CD4-positive, alpha-beta T cell treated with Interleukin-4 for 1 hour (primary cell): ENCODE data around the gene TCAIM.
"Not testable (repeated sequence)": the region's sequence is repeated elsewhere in the genome, so short reads cannot be mapped to it uniquely, and the experiment has no call there.

Source experiments
- DNase-seq, 2 donors: peaks; one replicate each; pipeline ENCODE4 v3.0.0-alpha.2; 2020 to 2022

Gene TCAIM

DNA sequence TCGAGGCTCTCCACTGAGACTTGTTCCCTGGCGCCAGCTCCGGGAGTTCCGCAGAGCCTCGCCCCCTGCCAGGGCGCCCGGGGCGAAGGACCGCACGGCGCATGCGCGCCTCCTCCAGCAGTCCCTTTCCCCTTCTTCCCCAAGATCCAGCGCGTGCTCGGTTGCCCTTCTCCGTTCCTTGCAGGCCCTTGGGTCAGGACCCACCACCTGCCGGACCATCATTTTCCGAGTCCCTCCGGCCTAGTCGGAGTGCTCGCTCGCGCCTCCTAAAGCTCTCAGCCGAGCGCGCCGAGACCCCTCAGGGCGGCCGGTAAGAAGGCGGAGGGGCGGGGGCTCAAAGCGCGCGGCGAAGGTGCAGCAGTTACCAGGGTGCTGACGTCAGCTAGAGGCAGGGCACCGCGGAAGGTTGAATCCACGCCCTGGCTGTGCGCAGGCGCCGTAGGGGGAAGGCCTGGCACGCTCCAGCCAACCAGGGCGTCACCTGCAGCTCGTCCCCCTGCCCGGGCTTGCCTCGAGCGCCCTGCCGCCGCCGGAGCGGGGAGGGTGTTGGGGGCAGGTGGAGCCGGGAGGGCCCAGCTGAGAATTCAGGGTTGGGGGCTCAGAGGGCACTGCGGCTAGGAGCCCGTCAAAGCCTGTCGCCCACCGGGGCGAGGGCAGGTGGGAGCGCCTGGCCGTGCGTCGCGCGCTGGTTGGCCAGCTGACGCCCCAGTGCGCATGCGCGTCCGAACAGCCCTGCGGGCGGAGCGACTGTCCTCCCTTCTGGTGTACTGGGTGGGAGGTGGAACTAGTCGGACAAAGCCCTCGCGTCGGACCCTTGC, at the start of gene TCAIM:
Gene TCAIM (plus strand): TSS at position 757 of the 818 bp plus-strand sequence. CDS start 16,017 bp downstream, outside the sequence.
- DNase-seq: peak; percentile 99

DNA sequence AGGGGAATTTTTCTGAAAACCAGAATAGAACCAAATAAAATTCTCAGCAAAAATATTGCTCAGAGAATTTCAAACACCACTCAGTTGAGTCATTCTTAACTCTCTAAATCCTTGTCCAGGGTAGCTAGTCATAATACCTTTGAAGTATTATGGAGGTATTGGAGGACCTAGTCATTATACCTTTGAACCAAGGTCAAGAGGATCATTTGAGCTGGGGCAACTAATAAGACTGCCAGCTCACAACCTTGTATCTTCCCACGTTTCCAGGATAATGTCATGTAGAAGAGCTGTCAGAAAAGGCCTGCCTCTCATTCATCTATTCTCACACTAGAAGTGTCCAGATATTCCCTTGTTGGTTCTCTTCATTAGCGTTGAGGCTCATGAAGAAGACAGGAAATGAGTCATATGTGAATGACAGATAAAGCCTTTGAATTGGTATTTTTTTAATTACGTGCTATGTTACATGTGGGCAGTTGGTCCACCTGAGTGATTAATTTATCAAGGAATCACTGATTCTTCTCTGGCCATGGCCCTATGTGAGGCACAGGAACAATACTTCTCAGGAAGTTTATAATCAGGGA, 48.6 kb upstream of the TCAIM start:
- no peak for DNase-seq

DNA sequence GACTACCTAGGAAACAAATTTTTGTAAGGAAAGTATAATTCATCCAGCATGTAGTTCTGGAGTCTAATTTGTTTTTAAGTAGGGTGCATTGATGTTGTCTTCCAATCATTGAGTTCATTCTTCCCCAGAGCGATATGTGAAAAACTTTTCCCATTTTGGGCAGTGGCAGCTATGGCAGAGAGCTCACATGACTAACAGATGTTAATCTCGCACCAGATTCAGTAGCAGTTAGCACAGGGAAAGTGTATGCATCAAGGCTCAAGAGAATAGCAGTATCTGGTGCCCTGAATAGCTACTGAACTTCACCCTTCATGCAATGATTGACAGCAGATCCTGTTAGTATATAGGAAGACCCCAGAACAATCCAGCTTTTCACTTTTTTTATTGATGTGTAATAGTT, 46.3 kb upstream of the TCAIM start:
- DNase-seq: no peak

- DNase-seq: no peak
Measured at GRCh38 chr3:44292947-44293346, 45.6 kb upstream of the TCAIM start.

DNA sequence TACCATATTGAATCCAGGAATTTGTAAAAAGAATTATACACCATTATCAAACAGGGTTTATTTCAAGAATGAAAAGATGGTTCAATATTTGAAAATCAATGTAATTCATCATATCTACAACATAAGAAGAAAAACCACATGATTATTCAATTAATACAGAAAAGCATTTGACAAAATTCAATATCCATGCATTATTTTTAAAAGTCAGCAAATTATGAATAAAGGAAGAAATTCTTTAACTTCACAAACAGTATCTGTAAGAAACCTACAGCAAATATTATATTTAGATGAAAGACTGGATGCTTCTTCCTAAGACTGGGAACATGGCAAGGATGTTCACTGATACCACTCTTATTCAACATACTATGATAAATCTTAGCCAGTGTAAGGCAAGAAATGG, 41.3 kb upstream of the TCAIM start:
- DNase-seq: no peak

- DNase-seq: no peak
Measured at GRCh38 chr3:44301746-44302145, 36.8 kb upstream of the TCAIM start.

GRCh38 chr3:44309500-44309899, 29.1 kb upstream of the TCAIM start:
- no peak for DNase-seq

- no peak for DNase-seq
Measured at GRCh38 chr3:44318891-44319311, 19.7 kb upstream of the TCAIM start.

- DNase-seq: no peak
Measured at GRCh38 chr3:44321335-44321734, 17.2 kb upstream of the TCAIM start.

GRCh38 chr3:44323341-44323955, 15.1 kb upstream of the TCAIM start:
- peak; percentile 49 to 56 for DNase-seq

GRCh38 chr3:44324584-44324983, 14.0 kb upstream of the TCAIM start:
- DNase-seq: no peak

GRCh38 chr3:44326019-44326418, 12.5 kb upstream of the TCAIM start:
- no peak for DNase-seq

DNA sequence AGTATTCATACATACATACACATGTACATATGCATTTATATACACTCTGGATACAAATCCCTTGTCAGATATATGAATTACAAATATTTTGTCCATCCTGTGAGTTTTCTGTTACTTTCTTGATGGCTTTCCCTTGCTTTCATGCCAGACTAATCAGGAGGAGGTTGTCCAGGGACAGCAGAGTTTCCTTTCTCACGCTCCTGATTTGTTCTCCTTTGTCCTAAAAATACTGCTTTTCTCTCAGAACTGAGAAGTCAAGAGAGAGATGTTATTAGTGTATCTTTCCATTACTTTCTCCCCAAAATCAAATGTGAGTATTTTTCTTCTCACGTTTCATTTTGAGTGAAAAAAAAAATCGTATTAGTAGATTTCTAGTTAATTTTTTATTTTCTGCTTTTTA, 12.1 kb upstream of the TCAIM start:
- DNase-seq: no peak

DNA sequence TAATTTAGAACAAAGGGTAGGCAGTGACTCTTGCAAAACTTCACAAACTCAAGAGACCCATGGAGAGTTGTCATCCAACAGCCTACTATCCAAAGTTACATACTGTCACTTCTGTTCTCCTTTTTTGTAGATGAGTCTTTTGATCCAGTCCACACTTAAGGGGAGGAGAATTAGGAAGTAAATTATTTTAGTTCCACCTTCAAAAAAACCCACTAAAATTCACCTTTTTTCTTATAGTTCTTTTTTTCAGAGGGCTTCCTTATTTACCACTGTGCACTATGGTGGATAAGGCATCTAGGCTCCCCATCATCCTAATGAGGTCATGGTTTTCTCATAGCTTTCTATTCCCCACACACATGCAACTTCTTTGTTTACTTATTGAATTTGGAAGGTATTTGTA, 8.6 kb upstream of the TCAIM start:
- DNase-seq: no peak

DNA sequence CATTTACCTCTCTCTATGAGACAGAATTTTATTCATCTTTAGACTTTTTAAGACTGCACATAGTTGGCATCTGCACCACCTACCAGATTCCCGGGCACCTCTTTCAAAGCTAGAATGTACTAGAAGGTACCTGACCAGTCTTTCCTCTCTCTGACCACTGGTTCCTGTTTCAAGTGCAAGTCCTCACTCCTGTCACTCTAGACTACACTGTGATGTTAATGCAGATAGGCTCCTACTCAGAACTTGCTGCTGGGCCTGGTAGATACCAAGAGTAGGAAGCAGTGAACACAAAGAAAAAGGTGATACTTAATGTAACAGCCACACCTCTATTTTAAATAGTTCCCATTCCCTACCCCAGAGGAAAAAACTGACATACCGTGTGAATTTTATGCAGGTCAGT, 8.1 kb upstream of the TCAIM start:
- DNase-seq: no peak

GRCh38 chr3:44334326-44334725, 4.2 kb upstream of the TCAIM start:
- DNase-seq: no peak

GRCh38 chr3:44337248-44337785, 1.2 kb upstream of the TCAIM start:
- no peak for DNase-seq

DNA sequence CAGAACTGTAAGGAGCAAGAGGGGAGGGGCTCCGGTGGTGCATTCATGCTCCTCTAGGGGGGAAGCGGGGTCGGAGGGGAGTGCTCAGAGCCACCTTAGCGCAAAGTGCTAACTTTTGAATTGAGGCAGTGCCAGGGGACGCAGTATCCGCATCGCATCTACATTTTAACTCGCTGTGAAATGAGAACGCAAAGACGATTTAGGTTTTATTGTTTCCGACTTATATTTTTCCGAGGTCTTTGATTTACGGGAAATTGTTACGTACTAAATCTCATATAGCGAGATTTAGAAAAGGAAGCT, 212 bp downstream of the TCAIM start:
- no peak for DNase-seq

GRCh38 chr3:44339181-44340057, 853 bp downstream of the TCAIM start:
- no peak for DNase-seq

DNA sequence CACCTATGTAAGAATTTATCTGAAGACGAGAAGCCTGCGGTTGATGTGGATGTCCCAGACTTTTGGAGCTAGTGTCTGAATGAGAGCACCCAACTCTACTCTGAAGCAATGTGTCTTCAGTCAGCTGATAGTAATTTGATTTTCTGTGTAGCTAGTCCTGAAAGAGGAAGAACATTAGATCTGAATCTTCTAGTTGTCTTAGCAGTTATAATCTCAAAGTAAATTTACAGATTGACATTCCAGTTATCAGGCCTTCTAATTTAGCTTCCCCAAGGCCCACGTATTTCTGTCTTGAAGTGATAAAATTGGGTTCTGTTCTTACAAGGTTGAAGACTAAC, 1.5 kb downstream of the TCAIM start:
- no peak for DNase-seq

DNA sequence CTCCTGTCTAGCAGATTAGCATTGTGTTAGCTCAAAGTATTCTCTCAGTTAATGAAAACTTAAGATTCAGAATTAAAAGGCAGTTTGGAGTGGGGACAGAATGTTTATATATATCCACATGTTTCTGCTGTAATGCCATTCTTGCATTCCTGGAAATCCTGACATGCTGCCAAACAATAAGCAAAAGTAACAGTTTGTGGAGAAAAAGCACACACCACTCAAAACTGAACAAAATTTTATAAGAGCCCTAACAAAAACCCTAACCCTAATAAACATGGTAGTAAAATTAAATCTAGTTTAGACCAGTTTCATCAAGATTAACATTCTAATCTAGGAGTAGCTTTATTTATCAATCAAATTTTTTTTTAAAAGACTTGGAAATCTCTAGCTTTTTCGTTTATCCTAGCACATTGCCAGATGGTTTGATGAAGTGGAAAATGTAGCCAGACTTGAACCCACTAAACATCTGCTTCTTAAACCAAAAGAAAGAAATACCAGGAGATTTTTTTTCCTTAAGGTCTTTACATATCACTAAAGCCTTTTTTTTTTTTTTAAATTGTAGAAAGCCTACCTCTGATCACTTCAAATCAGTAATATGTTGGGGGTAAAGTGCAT, 3.7 kb downstream of the TCAIM start:
- no peak for DNase-seq

DNA sequence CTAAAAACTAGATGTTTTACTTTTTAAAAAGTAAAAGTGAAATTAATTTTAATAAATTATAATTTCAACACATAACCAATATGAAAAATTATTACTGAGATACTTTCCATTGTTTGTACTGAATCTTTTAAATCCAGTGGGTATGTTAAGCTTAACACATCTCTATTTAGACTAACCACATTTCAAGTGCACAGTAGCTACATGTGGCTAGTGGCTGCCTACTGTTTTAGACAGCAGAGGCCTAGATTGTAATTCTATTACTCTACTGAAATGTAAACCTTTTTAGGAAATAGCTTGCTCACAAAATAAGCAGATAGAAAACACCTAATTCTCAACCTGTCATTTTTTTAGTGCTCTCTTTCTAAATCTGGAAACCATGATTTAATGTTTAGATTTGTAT, 4.9 kb downstream of the TCAIM start:
- no peak for DNase-seq

DNA sequence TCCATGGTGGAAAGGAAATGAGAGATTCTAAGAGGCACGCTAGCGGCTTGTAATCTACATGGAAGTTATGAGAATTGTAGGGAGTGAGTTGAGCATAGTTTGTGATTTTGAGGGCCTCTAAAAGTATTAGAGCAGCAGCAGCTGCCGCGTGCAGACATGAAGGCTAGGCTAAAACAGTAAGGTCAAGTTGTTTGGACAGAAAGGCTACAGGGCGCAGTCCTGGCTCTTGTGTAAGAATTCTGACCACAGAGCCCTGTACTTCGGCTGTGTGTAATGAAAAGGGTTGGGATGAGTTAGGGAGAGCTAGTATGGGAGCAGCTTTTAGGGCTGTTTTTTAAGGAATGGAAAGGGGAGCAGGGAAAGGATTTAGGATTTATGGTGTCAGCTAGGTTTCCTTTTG, 8.0 kb downstream of the TCAIM start:
- DNase-seq: not testable (repeated sequence)
